Right lobe of liver (tissue), 6 donors: ENCODE data around the gene FGF18. TPM values are rescaled to one million over a fixed set of nuclear protein-coding genes. Genes with fewer than 3 reads are reported as not detected.
"Not testable (repeated sequence)": the region's sequence is repeated elsewhere in the genome, so short reads cannot be mapped to it uniquely, and the experiment has no call there.

Experiments used
- ATAC-seq, 4 donors: fragments of 200-7000 bp; cut with Tn5 transposase; one replicate each; pipeline ENCODE4 v1.9.1; 2020; ENCODE audit warnings: mild to moderate bottlenecking in 4 of 4, moderate library complexity in 4 of 4
- DNase-seq, 3 donors: peaks; one replicate each; pipeline ENCODE4 v3.0.0-alpha.2; 2020
- H3K27ac ChIP-seq, 3 donors: fragments of 200-600 bp; one replicate each; pipeline ENCODE4 v1.8.0; 2022
- H3K27me3 ChIP-seq, 2 donors: fragments of 200-600 bp; one replicate each; pipeline ENCODE4 v1.8.0; 2022
- H3K36me3 ChIP-seq, 4 donors: fragments of 200-600 bp; sonication (generic) in 1 of 4; one replicate each; pipeline versions ENCODE4 v1.5.1 to v1.8.0; 2017 to 2022; ENCODE audit warnings: control low read depth in 1 of 4
- H3K4me1 ChIP-seq, 4 donors: fragments of 200-600 bp; sonication (generic) in 1 of 4; one replicate each; pipeline versions ENCODE4 v1.5.1 to v1.8.0; 2017 to 2022; ENCODE audit warnings: control low read depth in 1 of 4
- H3K4me3 ChIP-seq, 3 donors: fragments of 200-600 bp; one replicate each; pipeline ENCODE4 v1.8.0; 2022
- H3K9me3 ChIP-seq, 4 donors: fragments of 200-600 bp; sonication (generic) in 1 of 4; one replicate each; pipeline versions ENCODE4 v1.5.1 to v1.8.0; 2017 to 2022; ENCODE audit warnings: control low read depth in 1 of 4
- POLR2A ChIP-seq: fragments of 450-650 bp; IDR thresholded peaks from one replicate; pipeline ENCODE4 v1.6.1; 2017; ENCODE audit warnings: antibody characterized with exemption, mild to moderate bottlenecking
- WGBS: methylation state at CpG from one replicate; pipeline ENCODE4 v1.1.6; 2018; ENCODE audit warnings: low coverage, low lambda C conversion rate; ENCODE audit not compliant: insufficient coverage; ENCODE audit errors: missing lambda C conversion rate; 5-methylcytosine and 5-hydroxymethylcytosine counted together
- intact Hi-C, 2 donors: fragments of 100-400 bp; cut with DNase I; formaldehyde crosslinking; loops; one replicate each; pipeline versions ENCODE4 v1.11.2 to v1.14.1; 2022
- total RNA-seq, 6 experiments: library from RNA; depleted of rRNA in 2 of 6; stranded (reverse); fragments of >200 nt in 2 of 6; fragmentation: NEBNext Ultra II Directional in 3 of 6; extraction: Animal tissue kit (Norgen Biotek cat#: 25700) in 3 of 6; gene quantifications; one replicate each; pipeline versions ENCODE4 v1.1.0 to v1.2.4, GENCODE V29; 2016 to 2023
- TF ChIP-seq, protein P1 (sequence below), 4 donors: fragments of 200-600 bp in 3 of 4; fragments of 450-650 bp in 1 of 4; IDR thresholded peaks; one replicate each; pipeline versions ENCODE4 v1.5.1 to v1.8.0; 2016 to 2022; ENCODE audit warnings: antibody characterized with exemption in 4 of 4, mild to moderate bottlenecking in 2 of 4
- donor health status: DM: no; HTN: yes; CAD: no.
- donor health status: DM: no; HTN: no; CAD: no.
- donor health status: DM: no; HTN: no; CAD: no.
- donor health status: DM: no; HTN: yes; CAD: no.
- donor health status: DM: no; HTN: yes; CAD: no.

FGF18 gene
- total RNA-seq, 6 experiments from 2014 or later: 0.12 TPM; not detected in 5

DNA sequence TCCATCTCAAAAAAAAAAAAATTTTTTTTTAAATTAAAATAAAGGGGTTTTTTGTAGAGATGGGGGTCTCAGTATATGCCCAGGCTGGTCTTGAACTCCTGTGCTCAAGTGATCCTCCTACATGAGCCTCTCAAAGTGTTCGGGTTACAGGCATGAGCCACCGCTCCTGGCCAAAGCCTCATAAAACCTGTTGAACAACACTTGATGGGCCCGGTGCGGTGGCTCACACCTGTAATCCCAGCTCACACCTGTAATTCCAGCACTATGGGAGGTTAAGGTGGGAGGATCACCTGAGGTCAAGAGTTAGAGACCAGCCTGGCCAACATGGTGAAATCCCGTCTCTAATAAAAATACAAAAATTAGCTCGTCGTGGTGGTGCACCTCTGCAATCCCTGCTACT is 39.5 kb upstream of the FGF18 start:
- H3K27me3 ChIP-seq: no peaks in the 10 kb centered on the region
- no peak overlapping the region for H3K27ac ChIP-seq
- H3K9me3 ChIP-seq: no peaks in the 10 kb centered on the region
- no peaks in the 10 kb centered on the region for H3K4me1 ChIP-seq
- H3K4me3 ChIP-seq: no peak overlapping the region
- ATAC-seq (no peak), DNase-seq (no peak)
- no peaks in the 10 kb centered on the region for H3K36me3 ChIP-seq
- TF ChIP-seq, protein P1, sequence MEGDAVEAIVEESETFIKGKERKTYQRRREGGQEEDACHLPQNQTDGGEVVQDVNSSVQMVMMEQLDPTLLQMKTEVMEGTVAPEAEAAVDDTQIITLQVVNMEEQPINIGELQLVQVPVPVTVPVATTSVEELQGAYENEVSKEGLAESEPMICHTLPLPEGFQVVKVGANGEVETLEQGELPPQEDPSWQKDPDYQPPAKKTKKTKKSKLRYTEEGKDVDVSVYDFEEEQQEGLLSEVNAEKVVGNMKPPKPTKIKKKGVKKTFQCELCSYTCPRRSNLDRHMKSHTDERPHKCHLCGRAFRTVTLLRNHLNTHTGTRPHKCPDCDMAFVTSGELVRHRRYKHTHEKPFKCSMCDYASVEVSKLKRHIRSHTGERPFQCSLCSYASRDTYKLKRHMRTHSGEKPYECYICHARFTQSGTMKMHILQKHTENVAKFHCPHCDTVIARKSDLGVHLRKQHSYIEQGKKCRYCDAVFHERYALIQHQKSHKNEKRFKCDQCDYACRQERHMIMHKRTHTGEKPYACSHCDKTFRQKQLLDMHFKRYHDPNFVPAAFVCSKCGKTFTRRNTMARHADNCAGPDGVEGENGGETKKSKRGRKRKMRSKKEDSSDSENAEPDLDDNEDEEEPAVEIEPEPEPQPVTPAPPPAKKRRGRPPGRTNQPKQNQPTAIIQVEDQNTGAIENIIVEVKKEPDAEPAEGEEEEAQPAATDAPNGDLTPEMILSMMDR (IDR thresholded peaks at IDR 0.05): no peak
- no peak for TF ChIP-seq POLR2A
- 95% methylated on average over 4 of the region's 7 CpGs for whole genome bisulfite sequencing
- intact Hi-C loops: no loop called here

DNA sequence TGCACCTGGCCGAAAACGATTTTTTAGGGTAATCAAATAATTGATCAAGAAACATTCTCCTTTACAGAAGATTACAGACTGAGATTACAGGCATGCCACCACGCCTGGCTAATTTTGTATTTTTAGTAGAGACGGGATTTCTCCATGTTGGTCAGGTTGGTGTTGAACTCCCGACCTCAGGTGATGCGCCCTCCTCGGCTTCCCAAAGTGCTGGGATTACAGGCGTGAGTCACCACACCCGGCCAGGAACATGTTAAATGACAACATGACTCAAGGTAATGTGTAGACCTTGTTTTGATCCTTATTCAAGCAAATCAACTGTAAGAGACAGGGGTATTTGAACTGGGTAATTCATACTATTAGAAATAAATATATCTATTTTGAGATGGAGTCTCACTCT is 35.0 kb upstream of the FGF18 start:
- H3K27ac ChIP-seq, DNase-seq, H3K27me3 ChIP-seq, intact Hi-C loops, ATAC-seq, H3K4me3 ChIP-seq, H3K4me1 ChIP-seq, H3K9me3 ChIP-seq, H3K36me3 ChIP-seq: not testable (repeated sequence)
- 92% methylated on average over 9 of the region's 9 CpGs for WGBS

DNA sequence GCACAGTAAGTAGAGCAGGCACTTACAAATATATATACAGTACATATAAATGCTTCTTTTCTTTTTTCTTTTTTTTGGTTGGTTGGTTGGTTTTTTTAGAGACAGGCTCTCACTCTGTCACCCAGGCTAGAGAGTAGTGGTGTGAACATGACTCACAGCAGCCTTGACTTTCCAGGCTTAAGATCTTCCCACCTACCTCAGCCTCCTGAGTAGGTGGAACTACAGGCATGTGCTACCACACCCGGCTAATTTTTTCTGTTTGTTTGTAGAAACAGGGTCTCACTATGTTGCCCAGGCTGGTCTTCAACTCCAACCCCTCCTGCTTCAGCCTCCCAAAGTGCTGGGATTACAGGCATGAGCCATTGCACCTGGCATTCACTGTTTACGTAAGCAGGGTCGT is 34.4 kb upstream of the FGF18 start:
- H3K27ac ChIP-seq, H3K9me3 ChIP-seq, intact Hi-C loops, H3K4me3 ChIP-seq, ATAC-seq, H3K27me3 ChIP-seq, H3K36me3 ChIP-seq, DNase-seq: not testable (repeated sequence)
- H3K4me1 ChIP-seq: peaks cover 0 to 15% (median 3%) of the 10 kb centered on the region in 4 donors
- 65% methylated on average over 3 of the region's 3 CpGs for WGBS

DNA sequence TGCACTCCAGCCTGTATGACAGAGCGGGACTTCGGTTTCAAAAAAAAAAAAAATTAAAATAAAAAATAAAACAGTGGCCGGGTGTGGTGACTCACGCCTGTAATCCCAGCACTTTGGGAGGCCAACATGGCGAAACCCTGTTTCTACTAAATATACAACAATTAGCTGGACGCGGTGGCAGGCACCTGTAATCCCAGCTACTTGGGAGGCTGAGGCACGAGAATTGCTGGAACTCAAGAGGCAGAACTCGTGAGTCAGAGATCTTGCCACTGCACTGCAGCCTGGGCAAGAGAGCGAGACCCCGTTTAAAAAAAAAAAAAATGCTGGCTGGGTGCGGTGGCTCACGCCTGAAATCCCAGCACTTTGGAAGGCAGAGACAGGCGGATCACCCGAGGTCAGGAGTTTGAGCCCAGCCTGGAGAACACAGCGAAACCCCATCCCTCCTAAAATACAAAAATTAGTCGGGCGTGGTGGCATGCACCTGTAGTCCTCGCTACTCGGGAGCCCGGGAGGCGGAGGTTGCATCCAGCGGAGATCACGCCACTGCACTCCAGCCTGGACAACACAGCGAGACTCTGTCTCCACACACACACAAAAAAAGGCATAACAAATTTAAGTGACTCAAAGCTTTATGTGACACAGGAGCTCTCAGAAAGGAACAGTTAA is 33.3 kb upstream of the FGF18 start:
- Histone ChIP-seq H3K4me1 (peaks cover 0 to 26% (median 7%) of the 10 kb centered on the region in 4 donors), H3K4me3 (no peak overlapping the region), H3K27me3 (no peaks in the 10 kb centered on the region), H3K36me3 (peaks cover 0 to 4% (median 0%) of the 10 kb centered on the region in 4 donors), H3K9me3 (no peaks in the 10 kb centered on the region), H3K27ac (no peak overlapping the region)
- TF ChIP-seq, protein P1 (IDR thresholded peaks at IDR 0.05): no peak
- no peak for TF ChIP-seq POLR2A
- WGBS: 91% methylated on average over 13 of the region's 25 CpGs
- DNase-seq (no peak), ATAC-seq (no peak)
- intact Hi-C loops: no loop called here

DNA sequence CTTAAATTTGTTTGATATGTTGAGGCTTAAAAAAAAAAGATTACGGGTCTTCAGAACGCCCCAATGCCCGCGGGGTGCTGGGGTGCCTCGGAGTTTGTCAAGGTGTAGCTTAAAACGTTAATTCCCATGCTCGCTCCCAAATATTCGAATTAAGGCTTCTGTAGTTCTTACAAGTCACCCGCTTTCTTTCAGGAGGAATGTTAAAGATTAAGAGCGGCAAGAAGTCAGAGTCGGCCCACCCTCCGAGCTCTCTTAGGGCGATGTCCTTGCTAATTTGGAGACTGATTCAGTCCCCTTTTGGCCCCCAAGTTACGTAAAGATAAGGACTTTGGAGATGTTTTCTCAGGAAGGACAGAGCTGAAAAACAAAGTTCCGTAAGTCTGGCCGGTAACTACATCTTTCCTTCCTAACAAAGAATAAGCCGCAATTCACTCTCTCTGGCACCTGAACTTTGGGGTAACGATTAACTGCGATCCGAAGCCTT is 32.5 kb upstream of the FGF18 start:
- H3K4me3 ChIP-seq: peak overlapping the region; percentile 91 to 100 (median 92)
- TF ChIP-seq, protein P1 (IDR thresholded peaks at IDR 0.05): no peak
- no peak for TF ChIP-seq POLR2A
- DNase-seq: no peak
- H3K4me1 ChIP-seq: peaks cover 0 to 26% (median 7%) of the 10 kb centered on the region in 4 donors
- no peaks in the 10 kb centered on the region for H3K9me3 ChIP-seq
- no peaks in the 10 kb centered on the region for H3K27me3 ChIP-seq
- H3K27ac ChIP-seq: peak overlapping the region; percentile 75 to 89 (median 88)
- intact Hi-C loops: no loop called here
- peaks cover 0 to 11% (median under 1%) of the 10 kb centered on the region in 4 donors for H3K36me3 ChIP-seq
- 9% methylated on average over 20 of the region's 20 CpGs for WGBS
- ATAC-seq: no peak
